ENCODE measurements around the gene OSCP1.
A peak's percentile ranks its signal among the peaks of the same experiment; 100 is the strongest.

- TF ChIP-seq CTCF (IDR thresholded peaks at IDR 0.05; ENCODE audit: low read depth, low read length): no peak
- TF ChIP-seq POLR2A (IDR thresholded peaks at IDR 0.05; ENCODE audit: extremely low read depth, insufficient read length): peak; percentile 98
- TF ChIP-seq MAX (IDR thresholded peaks at IDR 0.05; ENCODE audit: low read depth, low read length): peak; percentile 92
These were observed 13.8 kb upstream of the OSCP1 start, which contains the start of gene MRPS15 for GRCh38 chr1:36463803-36464604.
